Body of pancreas (tissue), 4 donors: Measurements from ENCODE around the gene CDRT15. TPM values are rescaled to one million over a fixed set of nuclear protein-coding genes. Genes with fewer than 3 reads are reported as not detected.
A peak's percentile ranks its signal among the peaks of the same experiment; 100 is the strongest.
"Not testable (repeated sequence)": the region's sequence is repeated elsewhere in the genome, so short reads cannot be mapped to it uniquely, and the experiment has no call there.

Experiments
- ATAC-seq: fragments of 150-250 bp; one replicate; pipeline ENCODE4 v1.9.1; 2016
- DNase-seq, 4 donors: peaks; one replicate each; pipeline ENCODE4 v3.0.0-alpha.2; 2019
- H3K27ac ChIP-seq, 4 donors: fragments of 200-600 bp; sonication (generic); 1 replicate in 3 of 4; 2 replicates in 1 of 4; pipeline versions ENCODE4 v1.5.1 to v1.6.1; 2016 to 2019; ENCODE audit warnings: mild to moderate bottlenecking in 1 of 4, mixed read lengths in 1 of 4, moderate library complexity in 1 of 4
- H3K27me3 ChIP-seq, 2 donors: fragments of 200-600 bp; sonication (generic); one replicate each; pipeline ENCODE4 v1.6.0; 2016; ENCODE audit warnings: mild to moderate bottlenecking in 1 of 2
- H3K36me3 ChIP-seq, 2 donors: fragments of 200-600 bp; sonication (generic); replicated peaks in 1 of 2; 2 replicates each; pipeline ENCODE4 v1.5.1; 2016; ENCODE audit warnings: low read depth in 2 of 2; ENCODE audit not compliant: insufficient read depth in 1 of 2
- H3K4me1 ChIP-seq: fragments of 200-600 bp; sonication (generic); one replicate; pipeline ENCODE4 v1.6.0; 2016
- H3K4me3 ChIP-seq, 2 donors: fragments of 200-600 bp; sonication (generic); 1 replicate in 1 of 2; 2 replicates in 1 of 2; pipeline ENCODE4 v1.5.1; 2016 to 2019
- H3K9me3 ChIP-seq, 3 donors: fragments of 200-600 bp; sonication (generic); 1 replicate in 2 of 3; 2 replicates in 1 of 3; pipeline ENCODE4 v1.5.1; 2016
- POLR2A ChIP-seq, 3 donors: fragments of 450-650 bp; IDR thresholded peaks; one replicate each; pipeline ENCODE4 v1.6.1; 2016; ENCODE audit warnings: antibody characterized with exemption in 3 of 3, mild to moderate bottlenecking in 2 of 3
- WGBS, 2 donors: methylation state at CpG; one replicate each; pipeline ENCODE4 v1.1.5; 2017; 5-methylcytosine and 5-hydroxymethylcytosine counted together
- intact Hi-C: fragments of 100-400 bp; cut with DNase I; formaldehyde crosslinking; loops from one replicate; pipeline ENCODE4 v1.15.1; 2023
- total RNA-seq, 2 donors: library from RNA; depleted of rRNA; stranded (reverse); fragments of >200 nt; gene quantifications; one replicate each; pipeline ENCODE4 v1.1.0, GENCODE V29; 2016
- TF ChIP-seq, protein P1 (sequence below), 7 experiments: fragments of 450-650 bp in 4 of 7; fragments of 200-600 bp in 3 of 7; sonication (generic) in 3 of 7; IDR thresholded peaks; one replicate each; pipeline ENCODE4 v1.5.1; 2016 to 2019; ENCODE audit warnings: antibody characterized with exemption in 7 of 7

Gene CDRT15
- total RNA-seq, 2 donors from 2014 or later: not detected

DNA sequence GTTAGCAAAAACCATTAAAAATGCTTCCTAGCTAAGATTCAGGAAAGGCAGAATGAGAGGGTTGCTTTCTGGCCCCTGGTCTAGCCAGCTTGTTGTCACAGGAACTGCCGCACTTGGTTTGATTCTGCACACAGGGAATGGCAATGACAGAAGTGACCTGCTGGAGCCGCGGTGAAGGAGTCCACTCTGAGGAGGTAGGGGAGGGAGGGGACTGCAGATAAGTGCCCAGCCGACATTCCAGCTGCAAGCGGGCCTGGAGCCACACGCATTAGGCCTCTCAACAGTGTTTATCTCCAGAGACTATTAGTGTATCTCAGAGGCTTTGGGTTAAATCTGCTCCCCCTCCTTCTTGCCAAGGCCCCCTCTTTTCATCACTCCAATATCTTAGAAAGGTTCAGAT is 38.6 kb downstream of the CDRT15 start:
- H3K4me3 ChIP-seq: no peak overlapping the region
- no peaks in the 10 kb centered on the region for H3K27me3 ChIP-seq
- H3K9me3 ChIP-seq: no peaks in the 10 kb centered on the region
- TF ChIP-seq, protein P1, sequence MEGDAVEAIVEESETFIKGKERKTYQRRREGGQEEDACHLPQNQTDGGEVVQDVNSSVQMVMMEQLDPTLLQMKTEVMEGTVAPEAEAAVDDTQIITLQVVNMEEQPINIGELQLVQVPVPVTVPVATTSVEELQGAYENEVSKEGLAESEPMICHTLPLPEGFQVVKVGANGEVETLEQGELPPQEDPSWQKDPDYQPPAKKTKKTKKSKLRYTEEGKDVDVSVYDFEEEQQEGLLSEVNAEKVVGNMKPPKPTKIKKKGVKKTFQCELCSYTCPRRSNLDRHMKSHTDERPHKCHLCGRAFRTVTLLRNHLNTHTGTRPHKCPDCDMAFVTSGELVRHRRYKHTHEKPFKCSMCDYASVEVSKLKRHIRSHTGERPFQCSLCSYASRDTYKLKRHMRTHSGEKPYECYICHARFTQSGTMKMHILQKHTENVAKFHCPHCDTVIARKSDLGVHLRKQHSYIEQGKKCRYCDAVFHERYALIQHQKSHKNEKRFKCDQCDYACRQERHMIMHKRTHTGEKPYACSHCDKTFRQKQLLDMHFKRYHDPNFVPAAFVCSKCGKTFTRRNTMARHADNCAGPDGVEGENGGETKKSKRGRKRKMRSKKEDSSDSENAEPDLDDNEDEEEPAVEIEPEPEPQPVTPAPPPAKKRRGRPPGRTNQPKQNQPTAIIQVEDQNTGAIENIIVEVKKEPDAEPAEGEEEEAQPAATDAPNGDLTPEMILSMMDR (IDR thresholded peaks at IDR 0.05): no peak
- no peak for TF ChIP-seq POLR2A (IDR thresholded peaks at IDR 0.05)
- peak overlapping the region in 3 of 4 donors; percentile 39 to 69 (median 53) for H3K27ac ChIP-seq
- DNase-seq (peak; percentile 16 to 47 (median 47)), ATAC-seq (peak; percentile 68)
- no peaks in the 10 kb centered on the region for H3K36me3 ChIP-seq
- H3K4me1 ChIP-seq: peaks cover 35% of the 10 kb centered on the region
- intact Hi-C loops: no loop called here
- WGBS, 2 donors: 42 to 80% methylated on average over 4 to 6 of the region's 6 CpGs

DNA sequence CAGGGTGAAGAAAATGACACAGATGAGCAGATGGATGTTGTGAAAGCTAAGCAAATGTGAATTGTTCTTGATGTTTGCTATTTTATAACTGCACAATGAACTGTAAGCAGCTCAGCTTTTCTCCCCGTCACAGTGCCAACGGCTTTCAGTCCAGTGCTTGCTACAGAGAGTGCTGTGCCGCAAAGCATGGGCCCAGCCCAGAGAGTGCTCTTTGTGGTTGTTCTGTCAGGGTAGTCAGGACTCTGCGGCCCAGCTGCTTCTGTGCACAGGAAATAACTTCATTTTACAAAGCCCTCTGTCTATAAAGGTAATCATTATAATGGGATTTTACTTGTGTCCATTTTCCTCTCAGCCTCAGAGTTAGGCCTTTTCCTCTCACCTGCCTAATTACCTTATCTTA is 39.1 kb downstream of the CDRT15 start:
- intact Hi-C loops: no loop called here
- no peaks in the 10 kb centered on the region for H3K27me3 ChIP-seq
- H3K27ac ChIP-seq: peak overlapping the region; percentile 32 to 69 (median 46)
- ATAC-seq (no peak), DNase-seq (no peak)
- H3K4me1 ChIP-seq: peaks cover 35% of the 10 kb centered on the region
- 34 to 88% methylated on average over 4 of the region's 4 CpGs for WGBS, 2 donors
- no peaks in the 10 kb centered on the region for H3K9me3 ChIP-seq
- H3K4me3 ChIP-seq: no peak overlapping the region
- TF ChIP-seq, protein P1 (IDR thresholded peaks at IDR 0.05): no peak
- TF ChIP-seq POLR2A (IDR thresholded peaks at IDR 0.05): no peak
- no peaks in the 10 kb centered on the region for H3K36me3 ChIP-seq

DNA sequence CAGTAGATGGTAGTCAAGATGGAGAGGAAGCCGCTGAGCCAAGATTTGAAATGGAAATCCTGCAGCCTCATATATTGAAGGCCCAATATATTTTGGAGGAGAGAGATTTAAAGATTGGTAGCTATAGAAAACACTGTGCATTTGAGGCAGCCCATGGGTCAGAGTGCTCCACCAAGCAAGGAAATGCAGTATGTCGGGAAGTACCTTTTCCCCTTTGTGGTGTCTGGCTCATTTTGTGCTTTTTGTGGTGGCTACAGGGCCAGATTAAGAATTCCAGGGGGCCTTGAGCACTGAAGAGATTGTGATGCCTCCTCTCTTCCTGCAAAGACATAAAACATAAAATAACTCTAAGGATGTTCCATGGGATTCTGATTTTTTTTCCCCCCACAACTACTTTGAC is 39.6 kb downstream of the CDRT15 start:
- 84 to 96% methylated on average over 2 of the region's 2 CpGs for WGBS, 2 donors
- TF ChIP-seq, protein P1 (IDR thresholded peaks at IDR 0.05): no peak
- TF ChIP-seq POLR2A (IDR thresholded peaks at IDR 0.05): no peak
- no peaks in the 10 kb centered on the region for H3K9me3 ChIP-seq
- peaks cover 29% of the 10 kb centered on the region for H3K4me1 ChIP-seq
- peak overlapping the region in 1 of 4 donors; percentile 53 for H3K27ac ChIP-seq
- intact Hi-C loops: no loop called here
- no peaks in the 10 kb centered on the region for H3K27me3 ChIP-seq
- H3K36me3 ChIP-seq: no peaks in the 10 kb centered on the region
- DNase-seq: no peak
- no peak overlapping the region for H3K4me3 ChIP-seq
- ATAC-seq: no peak

DNA sequence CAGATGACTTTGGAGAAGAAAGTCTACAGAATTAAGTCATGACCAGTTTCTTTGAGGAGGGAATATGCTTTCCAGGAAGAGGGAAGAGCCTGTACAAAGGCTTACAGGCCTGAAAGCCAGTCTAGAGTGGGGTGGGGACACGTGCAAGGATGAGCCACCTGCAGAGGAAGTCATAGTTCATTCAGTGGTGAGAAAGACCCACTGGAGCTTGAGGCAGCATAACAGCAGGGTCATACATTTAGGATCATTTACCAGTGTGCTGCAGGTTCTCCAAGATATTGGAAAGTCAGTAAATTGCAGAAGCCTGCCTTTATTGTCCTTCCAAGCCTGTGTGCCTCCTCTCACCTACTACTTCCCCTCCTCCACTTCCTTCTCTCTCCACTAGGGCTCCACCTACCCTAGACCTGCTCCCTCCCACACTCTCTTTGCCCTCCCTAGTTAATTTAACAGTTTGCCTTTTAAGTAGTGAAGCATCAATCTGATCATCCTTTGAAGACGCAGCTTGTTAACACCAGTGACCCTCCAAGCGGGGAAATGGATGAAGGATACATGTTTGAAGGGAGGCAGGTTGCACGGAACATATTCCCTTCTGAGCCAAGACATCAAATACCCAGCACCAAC is 40.2 kb downstream of the CDRT15 start:
- H3K27ac ChIP-seq: peak overlapping the region in 1 of 4 donors; percentile 53
- no peak overlapping the region for H3K4me3 ChIP-seq
- TF ChIP-seq, protein P1 (IDR thresholded peaks at IDR 0.05): peak in 3 of 7 experiments; percentile 5 to 15 (median 6)
- no peak for TF ChIP-seq POLR2A (IDR thresholded peaks at IDR 0.05)
- ATAC-seq: no peak
- intact Hi-C loops: no loop called here
- no peaks in the 10 kb centered on the region for H3K36me3 ChIP-seq
- H3K9me3 ChIP-seq: no peaks in the 10 kb centered on the region
- H3K27me3 ChIP-seq: no peaks in the 10 kb centered on the region
- H3K4me1 ChIP-seq: peaks cover 24% of the 10 kb centered on the region
- WGBS, 2 donors: 82 to 88% methylated on average over 4 of the region's 4 CpGs
- no peak for DNase-seq

DNA sequence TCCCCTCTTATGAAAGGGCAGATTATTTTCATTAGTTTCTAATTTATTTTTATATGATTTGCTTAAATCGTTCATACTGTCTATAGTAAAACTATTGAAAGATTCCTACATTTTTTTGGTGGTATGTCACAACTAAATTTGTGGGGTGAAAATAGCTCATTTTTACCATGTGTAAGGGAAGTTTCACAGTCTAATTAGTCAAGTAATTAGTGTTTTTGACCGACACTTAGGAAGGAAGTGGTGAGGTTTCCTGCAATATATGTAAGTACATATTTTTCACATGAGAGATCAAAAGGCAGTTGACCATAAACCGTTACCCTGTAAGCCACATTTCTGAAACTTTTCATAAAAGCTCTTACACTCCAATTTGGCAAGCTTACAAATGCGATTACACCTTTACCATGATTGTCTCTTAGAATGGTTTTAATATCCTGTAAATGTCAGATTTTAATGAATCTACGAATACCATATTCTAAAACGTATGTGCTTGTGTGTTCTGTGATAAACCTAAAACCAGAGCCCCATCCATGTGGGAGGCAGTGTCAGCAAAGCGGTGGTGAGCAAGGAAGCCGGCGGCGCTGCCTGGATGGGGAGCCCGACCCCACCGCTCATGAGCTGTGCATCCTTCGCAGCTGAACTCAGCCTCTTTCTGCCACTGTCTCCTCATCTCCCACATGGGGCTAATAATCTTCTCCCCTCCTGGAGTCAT is 43.9 kb downstream of the CDRT15 start:
- H3K9me3 ChIP-seq, ATAC-seq, H3K4me3 ChIP-seq, intact Hi-C loops, DNase-seq, H3K4me1 ChIP-seq, H3K36me3 ChIP-seq, H3K27ac ChIP-seq, H3K27me3 ChIP-seq: not testable (repeated sequence)
- 65 to 94% methylated on average over 11 to 12 of the region's 13 CpGs for WGBS, 2 donors

DNA sequence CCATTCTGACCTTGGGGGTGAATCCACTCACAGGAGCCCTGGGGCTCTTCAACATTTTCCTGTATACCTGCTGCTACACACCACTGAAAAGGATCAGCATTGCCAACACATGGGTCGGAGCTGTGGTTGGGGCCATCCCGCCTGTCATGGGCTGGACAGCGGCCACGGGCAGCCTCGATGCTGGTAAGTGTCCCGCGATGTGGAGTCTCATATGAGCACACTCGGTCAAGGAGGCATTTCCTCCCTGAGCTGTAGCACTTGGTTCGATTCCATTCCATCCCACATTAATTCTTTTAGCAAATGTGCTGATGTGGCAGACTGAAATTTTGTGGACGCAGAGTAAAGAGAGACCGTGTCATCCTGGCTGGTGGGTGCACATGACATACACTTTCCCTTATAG is 44.6 kb downstream of the CDRT15 start:
- H3K4me3 ChIP-seq, ATAC-seq, DNase-seq, H3K36me3 ChIP-seq, H3K4me1 ChIP-seq, H3K27me3 ChIP-seq, H3K27ac ChIP-seq, H3K9me3 ChIP-seq, intact Hi-C loops: not testable (repeated sequence)
- WGBS, 2 donors: 82 to 89% methylated on average over 3 to 11 of the region's 11 CpGs

DNA sequence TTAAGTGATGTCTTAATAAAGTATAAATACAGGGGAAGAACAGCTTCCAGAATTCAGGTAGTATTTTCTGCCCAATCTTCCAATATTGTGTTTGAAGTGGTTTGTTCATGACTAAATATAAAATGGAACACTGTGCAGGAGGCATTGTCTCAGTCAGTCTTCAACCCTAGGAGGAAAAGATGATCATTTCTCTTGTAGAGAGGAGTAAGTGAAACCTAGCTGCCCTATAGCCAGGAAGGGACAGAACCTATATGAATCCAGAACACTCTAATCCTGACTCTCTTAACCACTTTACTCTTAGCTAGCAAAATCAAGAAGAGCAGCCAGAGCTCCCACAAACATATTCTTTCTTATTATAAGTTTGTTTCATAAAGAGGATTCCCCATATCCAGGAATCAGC is 45.2 kb downstream of the CDRT15 start:
- ATAC-seq, H3K27ac ChIP-seq, H3K36me3 ChIP-seq, DNase-seq, H3K27me3 ChIP-seq, H3K4me3 ChIP-seq, intact Hi-C loops, H3K9me3 ChIP-seq, H3K4me1 ChIP-seq: not testable (repeated sequence)

DNA sequence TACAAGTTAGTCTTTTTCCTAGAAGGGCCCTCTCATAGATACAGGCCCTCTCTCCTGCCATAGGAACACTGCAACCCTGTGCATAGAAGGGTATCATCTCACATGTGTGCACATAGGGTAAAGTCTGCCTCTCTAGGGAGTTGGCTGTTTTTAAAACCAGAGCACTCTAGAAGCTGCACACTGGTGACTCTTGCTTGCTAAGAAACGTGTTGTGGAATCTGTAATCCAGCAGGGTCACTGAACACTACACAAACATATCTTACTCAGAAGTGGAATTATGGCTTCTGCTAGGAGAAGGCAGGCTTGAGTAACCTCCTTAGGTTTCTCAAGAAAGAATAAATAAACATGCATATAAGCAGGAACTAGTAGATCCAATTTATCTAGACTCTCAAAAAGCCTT is 45.9 kb downstream of the CDRT15 start:
- intact Hi-C loops, H3K9me3 ChIP-seq, DNase-seq, ATAC-seq, H3K4me3 ChIP-seq, H3K36me3 ChIP-seq, H3K27me3 ChIP-seq, H3K27ac ChIP-seq, H3K4me1 ChIP-seq: not testable (repeated sequence)
- whole genome bisulfite sequencing, 2 donors: 75% methylated on average over 1 of the region's 1 CpG; no CpG with 5 or more reads in 1 of the 2 donors
